Posterior cingulate gyrus (tissue), 11 donors: ENCODE results near the gene HERC3.

Experiments used
- DNase-seq, 10 donors: peaks; one replicate each; pipeline versions ENCODE4 v3.0.0 to v3.0.0-alpha.2; 2020 to 2021; ENCODE audit warnings: mixed read lengths in 3 of 10
- intact Hi-C: fragments of 100-400 bp; cut with DNase I; formaldehyde crosslinking; loops from one replicate; pipeline ENCODE4 v1.15.1; 2023

HERC3 gene

DNA sequence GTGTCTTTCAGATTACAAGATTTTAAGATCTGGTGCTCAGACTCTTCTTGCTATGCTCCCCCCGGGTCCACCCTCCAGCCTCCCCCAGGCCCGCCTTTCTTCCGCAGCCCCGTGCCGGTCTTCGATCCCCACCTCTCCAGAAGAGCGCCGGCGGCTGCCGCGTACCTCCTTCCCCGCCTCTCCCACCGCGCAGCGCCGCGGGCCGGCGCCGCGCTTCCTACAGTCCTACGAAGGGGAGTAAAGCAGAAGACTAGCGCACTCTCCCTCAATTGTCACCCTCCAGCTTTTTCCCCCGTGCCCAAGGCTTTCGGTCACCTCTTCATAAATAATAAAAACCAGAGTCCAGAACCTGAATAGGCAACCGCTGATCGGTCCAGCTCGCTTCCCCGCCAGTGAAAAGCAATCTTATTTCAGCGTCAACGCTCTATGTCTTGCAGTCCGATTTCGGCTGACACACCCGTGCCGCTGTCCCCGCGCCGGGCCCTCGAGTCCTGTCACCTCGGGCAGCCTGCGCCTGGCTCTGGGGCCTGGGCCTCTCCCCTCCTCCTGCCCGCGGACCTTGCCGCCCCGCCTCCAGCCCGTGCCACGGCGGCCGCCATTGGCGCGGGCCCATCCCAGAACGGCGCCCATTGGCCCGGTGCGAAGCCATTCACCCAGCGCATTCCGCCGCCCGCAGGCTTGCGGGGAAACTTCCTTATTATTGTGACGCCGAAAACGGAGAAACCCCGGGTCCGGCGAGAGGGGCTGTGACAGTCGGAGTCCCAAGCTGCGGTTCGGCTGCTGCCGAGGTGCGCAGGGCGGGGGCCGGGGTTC is at the start of gene HERC3:
TSS of gene HERC3 (plus strand) at position 694 of the 813 bp plus-strand sequence. CDS start 13,344 bp downstream, outside the sequence.
- intact Hi-C loops = loop anchor here (2.0 to 5.0 kb wide), 2 partner anchors 69 to 310 kb away; partner anchors contain the start of genes PPM1K and PYURF
- peak; percentile 88 to 99 (median 93) for DNase-seq

DNA sequence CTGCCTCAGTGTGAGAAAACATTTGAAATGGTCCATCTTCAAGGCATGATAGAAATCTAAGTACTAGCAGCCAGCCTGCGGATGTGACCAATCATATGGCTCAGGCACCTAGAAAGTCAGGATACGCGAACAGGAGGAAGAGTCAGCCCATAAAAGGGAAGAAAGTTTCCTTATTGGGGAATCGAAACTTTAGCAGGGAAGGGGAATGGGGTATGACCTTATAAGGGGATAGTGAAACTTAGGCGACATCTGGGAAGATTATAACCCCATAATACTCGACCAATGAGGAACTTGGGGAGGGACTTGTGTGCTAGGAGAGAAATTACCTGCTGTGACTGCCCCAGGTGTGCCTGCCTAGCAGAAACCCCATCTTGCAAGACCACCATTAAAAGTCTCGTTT is 42.5 kb upstream of the HERC3 start:
- no peak for DNase-seq
- intact Hi-C loops = no loop called here

DNA sequence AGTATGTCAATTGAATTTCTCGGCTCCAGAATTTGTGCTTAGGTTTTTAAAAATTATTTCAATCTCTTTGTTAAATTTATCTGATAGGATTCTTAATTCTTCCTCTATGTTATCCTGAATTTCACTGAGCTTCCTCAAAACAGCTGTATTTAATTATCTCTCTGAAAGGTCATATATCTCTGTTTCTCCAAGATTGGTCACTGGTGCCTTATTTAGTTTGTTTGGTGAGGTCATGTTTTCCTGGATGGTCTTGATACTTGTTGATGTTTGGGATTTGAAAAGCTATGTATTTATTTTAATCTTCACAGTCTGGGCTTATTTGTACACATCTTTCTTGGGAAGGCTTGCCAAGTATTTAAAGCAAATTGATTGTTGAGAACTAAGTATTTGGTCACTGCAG is 24.7 kb upstream of the HERC3 start:
- intact Hi-C loops = no loop called here
- DNase-seq = no peak

DNA sequence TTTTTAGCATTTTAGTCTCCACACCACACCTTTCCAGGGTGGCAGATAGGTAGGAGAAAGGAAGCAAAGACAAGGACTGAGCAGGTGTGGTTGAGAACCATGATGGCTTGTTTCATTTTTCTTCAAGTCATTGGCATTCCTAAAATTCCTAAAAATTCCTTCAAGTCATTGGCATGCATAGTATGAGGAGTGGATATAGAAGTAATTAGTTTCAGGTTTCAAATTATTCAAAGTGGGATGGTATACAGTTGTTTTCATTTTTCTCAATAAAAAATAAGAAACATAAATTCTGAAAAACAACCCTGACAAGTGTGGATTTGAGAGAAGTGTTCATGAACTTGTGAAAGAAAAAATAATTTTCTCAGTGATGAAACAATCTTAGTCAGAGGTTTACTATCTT is 22.3 kb upstream of the HERC3 start:
- DNase-seq = no peak
- intact Hi-C loops = no loop called here

DNA sequence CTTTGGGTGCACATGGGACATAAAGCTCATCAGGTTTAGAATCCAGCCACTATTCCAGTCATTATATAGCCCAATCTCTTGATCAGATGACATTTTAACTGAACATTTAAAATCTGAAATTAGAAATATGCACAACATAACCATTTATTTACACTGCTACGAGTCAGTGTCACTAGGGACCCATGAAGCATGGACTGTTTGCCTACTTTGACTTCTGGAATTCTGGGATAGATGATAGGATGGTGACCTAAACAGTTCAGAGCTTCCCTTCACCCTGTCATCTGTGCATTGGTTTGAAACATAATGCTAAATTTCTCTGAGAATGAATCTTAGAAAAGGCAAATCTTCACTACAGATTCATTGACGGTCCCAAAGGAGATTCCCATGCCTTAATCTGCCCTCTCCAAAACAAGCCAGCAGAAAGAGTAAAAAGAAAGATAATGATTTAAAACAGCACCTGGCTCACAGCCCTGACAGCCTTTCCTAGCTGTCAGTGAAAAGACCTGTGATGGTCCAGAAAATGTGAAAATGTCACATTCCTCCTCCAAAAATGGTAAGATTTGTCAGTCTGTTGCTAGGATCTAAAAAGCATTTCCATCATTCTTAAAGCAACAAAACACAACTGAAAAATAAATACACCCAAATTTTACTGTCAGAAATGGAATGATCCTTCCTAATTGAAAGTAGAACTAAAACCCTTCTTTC is 18.9 kb upstream of the HERC3 start:
- no peak for DNase-seq
- intact Hi-C loops = no loop called here

DNA sequence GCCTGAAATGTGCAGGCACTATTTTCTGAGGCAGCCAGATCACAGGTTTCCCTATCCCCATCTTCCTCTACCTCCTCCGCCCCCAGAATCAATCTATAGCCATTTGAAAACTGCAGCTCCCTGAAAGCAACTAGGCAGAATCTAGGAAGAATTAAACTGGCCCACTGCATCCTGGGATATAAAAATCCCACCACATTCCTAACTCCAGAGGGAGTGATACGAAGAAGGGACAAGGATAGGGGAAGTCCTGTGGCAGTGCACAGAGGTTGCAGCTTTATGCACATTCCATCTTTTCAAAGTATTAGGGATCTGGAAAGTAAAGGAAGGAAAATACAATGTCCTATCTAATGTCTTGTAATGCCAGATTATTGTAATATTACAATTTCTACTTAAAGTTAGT is 18.3 kb upstream of the HERC3 start:
- DNase-seq = no peak
- intact Hi-C loops = no loop called here

DNA sequence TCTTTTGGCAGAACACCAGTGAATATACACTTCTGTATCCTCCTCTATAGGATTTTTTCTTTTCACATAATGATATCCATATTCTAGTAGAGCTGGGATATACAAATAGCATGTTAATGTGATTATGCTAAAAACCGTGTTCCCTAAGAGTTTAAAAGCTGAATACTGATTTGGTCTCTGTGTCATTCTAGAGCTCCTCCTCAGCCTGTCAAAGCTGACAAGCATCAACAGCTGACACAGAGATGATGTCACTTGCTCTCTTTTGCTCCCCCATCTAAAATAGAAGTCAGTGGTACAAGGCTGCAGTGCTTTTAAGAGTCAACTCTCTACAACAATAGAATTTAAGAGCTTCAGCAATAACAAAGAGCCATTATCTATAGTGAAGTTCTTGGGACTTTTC is 17.1 kb upstream of the HERC3 start:
- DNase-seq = no peak
- intact Hi-C loops = no loop called here

DNA sequence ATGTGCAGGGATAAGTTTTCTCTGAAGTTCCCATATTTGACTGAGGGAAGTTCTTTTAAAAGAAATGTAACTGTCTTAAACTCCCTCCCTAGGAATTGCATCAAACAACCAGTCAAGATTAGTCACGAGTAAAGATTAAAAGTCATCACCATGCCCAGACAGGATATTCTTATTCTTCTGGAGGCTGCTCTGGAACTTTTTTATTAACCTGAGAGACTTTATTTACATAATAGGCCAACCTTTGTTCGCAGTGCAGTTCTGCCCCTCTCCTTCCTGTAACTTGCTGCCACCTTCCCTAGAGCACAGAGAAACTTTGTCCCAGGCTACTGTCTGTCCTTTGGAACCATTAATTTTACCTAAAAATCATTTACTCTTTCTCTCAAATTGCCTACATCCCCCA is 9.8 kb upstream of the HERC3 start:
- no peak for DNase-seq
- intact Hi-C loops = no loop called here

DNA sequence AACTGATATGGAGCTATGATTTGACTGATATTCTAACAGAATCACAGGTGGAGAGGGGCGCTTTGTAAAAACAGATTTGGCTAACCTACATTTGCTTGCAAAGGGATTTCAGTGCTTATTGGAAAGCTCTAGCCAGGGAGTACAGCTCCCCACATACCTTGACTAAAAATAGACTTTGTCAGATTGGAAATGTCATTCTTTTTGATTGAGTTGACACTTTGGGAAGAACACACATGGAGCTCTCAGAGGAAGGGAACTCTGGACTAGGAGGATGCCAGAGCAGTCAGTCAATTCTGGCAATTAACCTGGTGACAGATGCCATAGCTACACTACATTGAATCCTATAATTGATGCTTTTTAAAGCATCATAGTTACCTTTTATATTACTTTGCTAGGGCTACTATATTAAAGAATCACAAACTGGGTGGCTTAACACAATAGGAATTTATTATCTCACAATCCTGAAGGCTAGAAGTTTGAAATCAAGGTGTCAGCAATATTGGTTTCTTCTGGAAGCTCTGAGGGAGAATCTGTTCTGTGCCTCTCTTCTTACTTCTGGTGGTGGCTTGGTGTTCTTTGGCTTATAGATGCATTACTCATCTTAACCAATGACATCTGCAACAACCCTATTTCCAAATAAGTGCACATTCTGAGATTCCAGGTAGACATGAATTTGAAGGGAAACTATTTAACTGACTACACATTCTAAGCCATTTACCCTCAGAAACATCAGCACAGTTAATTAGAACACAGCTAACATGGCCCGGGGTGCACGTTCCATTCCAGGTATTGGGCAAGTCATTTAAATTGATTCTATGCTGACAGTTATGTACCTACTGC is 8.4 kb upstream of the HERC3 start:
- intact Hi-C loops = no loop called here
- DNase-seq = no peak

DNA sequence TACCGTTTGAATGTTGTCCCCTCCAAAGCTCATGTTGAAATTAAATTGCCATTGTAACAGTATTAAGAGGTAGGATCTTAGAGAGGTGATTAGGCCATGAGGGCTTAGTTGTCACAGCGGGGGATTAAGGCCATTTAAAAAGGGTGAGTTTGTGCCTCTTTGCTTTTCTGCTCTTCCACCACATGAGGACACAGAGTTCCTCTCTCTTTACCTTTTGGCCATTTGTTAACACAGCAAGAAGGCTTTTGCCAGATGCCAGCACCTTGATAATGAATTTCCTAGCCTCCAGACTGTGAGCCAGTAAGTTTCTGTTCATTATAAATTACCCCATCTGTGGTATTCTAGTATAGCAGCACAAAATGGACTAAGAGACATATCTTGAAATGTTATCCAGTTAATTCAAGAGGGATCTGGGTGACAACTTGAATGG is 7.8 kb upstream of the HERC3 start:
- intact Hi-C loops = no loop called here
- no peak for DNase-seq

DNA sequence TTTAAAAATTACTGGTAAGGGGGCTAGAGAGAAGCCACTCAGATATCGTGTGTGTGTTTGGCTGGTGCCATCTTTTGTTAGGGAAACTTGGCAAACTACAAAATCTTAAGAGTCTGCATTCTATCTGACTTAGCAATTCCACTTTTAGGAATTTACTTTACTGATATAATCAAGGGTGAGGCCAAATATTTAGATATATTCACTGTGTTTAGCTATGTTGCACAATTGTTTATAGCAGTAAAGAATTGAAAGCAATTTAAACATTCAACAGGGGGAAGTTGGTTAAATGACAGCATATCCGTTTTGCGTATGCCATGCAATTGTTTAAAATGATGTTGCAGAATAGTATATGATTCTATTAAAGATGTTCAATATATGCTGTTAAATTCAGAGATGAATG is 6.4 kb upstream of the HERC3 start:
- DNase-seq = no peak
- intact Hi-C loops = no loop called here

DNA sequence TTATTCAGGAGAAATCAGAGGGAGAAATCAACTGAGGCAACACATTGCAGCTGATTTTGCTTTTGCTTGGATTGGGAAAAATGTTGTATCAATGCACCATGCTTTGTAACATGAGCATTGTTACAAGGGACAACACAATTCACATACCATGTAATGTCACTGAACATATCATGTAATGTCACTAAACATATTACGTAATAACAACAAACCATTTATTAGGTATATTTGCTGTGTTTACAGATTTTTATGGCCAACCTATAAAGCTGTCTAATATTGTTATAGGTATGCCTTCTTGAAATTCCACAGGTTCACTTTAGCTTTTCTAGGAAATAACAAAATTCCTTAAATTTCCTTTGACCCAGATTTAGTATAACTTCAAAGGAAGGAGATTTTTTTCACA is 5.0 kb upstream of the HERC3 start:
- DNase-seq = no peak
- intact Hi-C loops = no loop called here

DNA sequence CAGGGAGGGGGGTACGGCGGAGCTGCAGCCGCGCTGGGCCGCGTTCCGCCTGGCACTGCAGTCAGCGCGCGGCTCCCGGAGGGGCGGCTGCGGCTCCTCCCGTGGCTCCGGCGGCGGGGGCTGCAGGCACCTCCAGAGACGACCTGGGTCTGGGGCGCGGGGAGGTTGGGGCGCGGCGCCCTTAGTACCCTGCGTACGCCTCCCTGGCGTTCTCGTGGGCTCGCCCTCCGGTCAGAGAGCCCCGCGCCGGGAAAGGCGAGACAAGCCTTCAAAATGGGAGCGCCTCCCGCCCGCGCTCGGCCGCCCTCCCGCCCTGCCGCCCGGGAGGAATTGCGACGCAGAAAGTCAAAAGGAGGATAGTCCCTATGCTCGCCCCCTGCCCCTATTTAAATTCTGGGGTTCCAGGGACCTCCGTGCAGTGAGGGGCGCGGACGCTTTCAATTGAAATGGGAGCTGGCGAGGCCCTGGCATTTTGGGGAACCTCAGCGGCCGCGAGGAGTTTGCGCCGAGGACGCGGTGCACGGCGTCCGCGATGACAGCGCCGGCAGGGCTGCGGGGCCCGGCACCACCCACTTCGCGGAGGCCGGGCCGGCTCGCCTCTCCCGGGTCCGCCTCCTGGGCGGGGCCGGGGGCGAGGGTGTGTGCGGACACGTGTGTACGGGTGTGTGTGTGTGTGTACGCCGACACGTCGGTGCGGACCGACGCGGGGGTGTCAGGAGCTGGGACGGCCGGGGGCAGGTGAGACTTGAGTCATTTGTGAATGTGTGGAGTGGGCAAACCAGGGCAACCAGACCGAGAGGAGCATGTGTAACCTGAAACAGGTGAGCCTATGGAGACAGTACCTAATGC is 544 bp downstream of the HERC3 start:
- intact Hi-C loops = loop anchor here (2.0 to 5.0 kb wide), 2 partner anchors 70 to 311 kb away; partner anchors contain the start of genes PPM1K and PYURF
- peak; percentile 47 to 97 (median 76) for DNase-seq

DNA sequence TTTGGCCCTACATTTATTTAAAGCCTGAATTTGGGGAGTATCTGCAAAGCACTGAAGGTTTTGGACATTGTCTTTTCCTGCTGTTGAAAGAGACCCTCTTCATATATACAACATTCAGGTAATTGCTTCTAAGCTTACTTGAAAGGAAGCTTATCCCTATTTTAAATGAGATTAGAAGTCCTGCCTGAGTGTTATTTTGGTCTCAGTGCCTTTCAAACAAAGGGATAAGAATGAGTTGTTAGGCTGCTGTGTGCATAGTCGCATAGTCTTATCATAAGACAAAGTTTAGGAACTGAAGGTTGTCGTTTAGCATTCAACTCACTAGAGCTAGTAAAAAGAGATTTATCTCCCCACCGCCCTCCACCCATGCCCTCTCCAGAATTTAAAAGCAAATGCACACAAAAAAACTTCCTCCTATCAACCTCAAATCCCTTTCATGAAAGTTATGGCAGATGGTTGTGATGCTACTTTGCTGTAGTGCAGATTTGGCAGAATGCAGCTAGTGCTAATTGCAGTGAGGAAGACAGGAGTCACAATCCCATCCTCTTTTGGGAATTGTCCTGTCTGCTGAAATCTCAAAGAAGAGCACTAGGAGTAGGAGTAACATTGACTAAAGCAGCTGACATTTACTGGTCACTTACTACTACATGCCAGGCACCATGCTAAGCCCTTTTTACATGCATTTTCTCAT is 5.8 kb downstream of the HERC3 start:
- DNase-seq = no peak
- intact Hi-C loops = no loop called here

DNA sequence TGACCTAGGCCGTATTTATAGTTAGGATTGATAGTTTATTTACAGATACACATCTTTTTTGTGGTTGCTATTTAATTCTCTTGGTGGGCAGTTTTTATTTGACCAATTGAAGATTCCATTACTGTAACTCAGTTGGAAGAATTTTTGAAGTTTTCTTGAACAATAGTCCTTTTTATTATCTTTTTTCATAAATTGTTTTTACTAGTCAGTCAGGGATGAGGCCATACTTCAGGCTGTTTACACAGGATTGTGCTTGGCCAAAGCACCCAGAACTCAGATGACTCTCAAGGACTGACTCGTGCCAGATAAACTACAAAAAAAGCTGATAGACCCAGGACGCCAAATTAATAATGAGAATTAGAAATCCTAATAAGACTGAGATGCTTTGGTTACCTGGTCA is 7.0 kb downstream of the HERC3 start:
- DNase-seq = no peak
- intact Hi-C loops = no loop called here

DNA sequence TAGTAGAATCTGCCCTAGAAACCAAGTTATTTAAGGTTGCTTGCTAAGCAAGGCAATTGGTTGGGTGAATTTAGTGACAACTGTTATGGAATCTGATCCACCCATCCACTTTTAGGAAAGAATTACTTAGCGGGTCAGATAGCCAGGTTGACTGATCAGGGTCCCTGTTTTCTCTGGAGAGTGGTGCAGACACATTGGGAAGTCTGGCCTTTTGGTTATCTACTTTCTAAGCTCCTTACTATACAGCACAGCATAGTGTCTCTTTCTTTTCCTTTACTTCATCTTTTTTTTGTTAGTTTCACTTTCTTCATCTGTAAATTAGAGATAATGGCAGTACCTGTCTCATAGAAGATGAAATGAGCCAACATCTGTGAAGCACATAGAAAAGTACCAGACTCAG is 7.4 kb downstream of the HERC3 start:
- no peak for DNase-seq
- intact Hi-C loops = no loop called here

DNA sequence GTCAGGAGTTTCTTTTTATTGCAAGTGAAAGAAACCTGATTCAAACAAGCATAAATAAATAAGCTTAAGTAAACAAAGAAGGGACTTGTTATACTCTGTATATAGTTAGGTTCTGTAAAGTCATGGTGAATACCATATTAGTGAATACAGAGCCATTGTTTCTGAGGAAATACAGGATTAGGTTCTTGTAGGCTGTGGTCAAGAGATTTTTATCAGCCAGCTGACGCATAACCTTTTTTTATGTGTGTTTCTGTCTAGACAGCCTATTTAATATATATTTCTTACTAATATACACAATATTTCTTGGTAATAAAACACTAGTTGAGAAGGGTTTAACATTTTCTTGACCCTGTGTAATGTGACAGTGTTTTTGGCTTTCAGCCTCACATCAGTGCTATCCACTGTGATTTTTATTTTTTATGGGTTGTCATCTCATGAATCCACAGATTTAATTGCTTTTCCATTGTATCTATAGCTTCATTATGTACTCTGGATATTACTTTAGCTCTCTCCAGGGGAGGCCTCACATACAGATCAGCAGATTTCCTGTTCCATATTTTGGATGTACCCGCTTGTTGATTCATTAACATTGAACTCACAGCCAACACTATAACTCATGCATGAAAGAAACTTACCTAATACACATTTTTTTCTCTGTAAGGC is 8.0 kb downstream of the HERC3 start:
- intact Hi-C loops = no loop called here
- no peak for DNase-seq

DNA sequence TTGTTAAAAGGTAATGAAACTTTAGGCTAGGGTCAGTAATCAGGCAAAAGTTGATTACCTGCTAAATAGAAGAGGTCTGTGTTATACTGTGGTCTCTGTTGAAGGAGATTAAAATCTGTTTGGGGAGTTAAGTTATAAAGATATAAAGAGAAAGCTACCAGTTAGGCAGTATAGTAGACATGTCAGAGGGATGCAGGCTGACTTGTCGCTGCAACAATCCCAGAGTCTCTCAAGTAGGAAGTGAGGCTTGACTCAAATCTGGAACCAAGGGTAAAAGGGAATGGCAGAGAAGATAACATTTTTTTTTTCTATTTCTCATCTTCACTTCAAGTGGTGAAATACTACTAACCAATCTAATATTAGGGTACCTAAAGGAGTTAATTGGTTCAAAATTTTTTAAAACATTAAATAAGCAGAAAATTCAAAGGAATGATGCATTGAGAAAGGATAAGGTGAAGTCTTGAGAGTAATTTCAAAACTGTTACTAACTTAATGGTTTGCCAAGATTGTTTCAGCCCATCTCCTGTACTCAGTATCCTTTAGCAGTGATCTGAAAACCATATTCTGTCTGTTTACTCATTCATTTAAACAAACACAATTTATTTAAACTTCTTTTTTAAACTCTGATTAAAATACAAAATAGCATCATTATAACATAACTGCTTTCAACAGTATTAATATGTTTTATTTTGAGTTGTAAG is 12.8 kb downstream of the HERC3 start:
- no peak for DNase-seq
- intact Hi-C loops = no loop called here
